ENCODE data around the gene ZNF160.
"Not testable (repeated sequence)": the region's sequence is repeated elsewhere in the genome, so short reads cannot be mapped to it uniquely, and the experiment has no call there.

The ZNF160 gene

GRCh38 chr19:53131085-53131590, 27.9 kb upstream of the ZNF160 start:
- TF ChIP-seq CTCF (IDR thresholded peaks at IDR 0.05; ENCODE audit: control insufficient read depth, extremely low read depth, insufficient read depth) = no peak
- DNase-seq (ENCODE audit: low read depth) = no peak
- no peak overlapping the region; the same call in 1 of the 2 replicates for H3K4me3 ChIP-seq (ENCODE audit: low read depth, low read length)

- DNase-seq (ENCODE audit: low read depth) = no peak
- TF ChIP-seq CTCF (IDR thresholded peaks at IDR 0.05; ENCODE audit: control insufficient read depth, extremely low read depth, insufficient read depth) = no peak
Measured at GRCh38 chr19:53130506-53130905, 27.3 kb upstream of the ZNF160 start.

GRCh38 chr19:53126733-53127526, 23.7 kb upstream of the ZNF160 start:
- not testable (repeated sequence) for H3K4me3 ChIP-seq (ENCODE audit: low read depth, low read length); DNase-seq (ENCODE audit: low read depth)

More at GRCh38 chr19:53130506-53130905, 27.3 kb upstream of the ZNF160 start:
- H3K4me3 ChIP-seq (ENCODE audit: low read depth, low read length) = no peak overlapping the region

GRCh38 chr19:53123400-53123799, 20.2 kb upstream of the ZNF160 start:
- no peak for DNase-seq (ENCODE audit: low read depth)
- H3K4me3 ChIP-seq (ENCODE audit: low read depth, low read length) = no peak overlapping the region
- TF ChIP-seq CTCF (IDR thresholded peaks at IDR 0.05; ENCODE audit: control insufficient read depth, extremely low read depth, insufficient read depth) = no peak

GRCh38 chr19:53112286-53112685, 9.1 kb upstream of the ZNF160 start:
- DNase-seq (ENCODE audit: low read depth) = no peak
- H3K4me3 ChIP-seq (ENCODE audit: low read depth, low read length) = no peak overlapping the region
- TF ChIP-seq CTCF (IDR thresholded peaks at IDR 0.05; ENCODE audit: control insufficient read depth, extremely low read depth, insufficient read depth) = no peak

DNA sequence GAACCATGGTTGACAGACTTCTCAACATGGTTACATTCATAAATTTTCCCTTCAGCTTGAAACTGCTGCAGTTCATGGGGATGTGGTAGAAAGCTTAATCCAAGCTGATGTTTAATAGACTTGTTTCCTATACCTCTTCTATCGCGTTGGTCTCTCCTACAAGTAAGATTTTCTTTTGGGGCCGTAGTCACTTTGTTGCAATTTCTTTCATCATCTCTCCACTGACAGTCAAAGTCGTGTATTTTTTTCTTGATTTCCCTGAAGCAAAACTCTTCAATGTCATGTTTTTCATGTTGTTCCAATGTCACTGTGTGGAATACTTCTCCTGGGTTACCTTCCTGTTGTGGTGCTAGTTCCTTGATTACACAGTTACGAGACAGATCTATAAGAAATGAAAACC, 6.3 kb upstream of the ZNF160 start:
- TF ChIP-seq CTCF (IDR thresholded peaks at IDR 0.05; ENCODE audit: control insufficient read depth, extremely low read depth, insufficient read depth) = no peak
- no peak for DNase-seq (ENCODE audit: low read depth)

GRCh38 chr19:53102756-53103233, 427 bp downstream of the ZNF160 start:
- 0 out of 2 replicates have a peak, but pooled peaks have one; percentile 3 for TF ChIP-seq CTCF (IDR thresholded peaks at IDR 0.05; ENCODE audit: control insufficient read depth, extremely low read depth, insufficient read depth)
- no peak for DNase-seq (ENCODE audit: low read depth)
- peak overlapping the region; percentile 97 for H3K4me3 ChIP-seq (ENCODE audit: low read depth, low read length)

More for the DNA sequence above, 6.3 kb upstream of the ZNF160 start:
- H3K4me3 ChIP-seq (ENCODE audit: low read depth, low read length) = no peak overlapping the region
